ENCODE results near the gene PACRG. TPM values are rescaled to one million over a fixed set of nuclear protein-coding genes. Genes with fewer than 3 reads are reported as not detected.

Gene PACRG
- polyA plus RNA-seq, 3 donors, result not detected

GRCh38 chr6:163230901-163231300, 503.1 kb downstream of the PACRG start:
- Histone ChIP-seq H3K27me3 (ENCODE audit: control insufficient read depth in 2 of 2, insufficient read depth in 2 of 2, low read length in 2 of 2) (no peaks in the 10 kb centered on the region), H3K4me2 (replicated peaks; ENCODE audit: extremely low read depth, low read length, poor library complexity, severe bottlenecking) (no peak overlapping the region), H3K79me2 (ENCODE audit: insufficient read depth, low read length) (no peaks in the 10 kb centered on the region), H3K4me1 (ENCODE audit: control insufficient read depth in 1 of 2, insufficient read depth in 2 of 2, low read length in 2 of 2) (no peaks in the 10 kb centered on the region), H3K4me3 (replicated peaks in 1 of 3; ENCODE audit: low read depth in 2 of 3, low read length in 3 of 3) (no peak overlapping the region), H3K36me3 (replicated peaks in 1 of 2; ENCODE audit: control insufficient read depth in 1 of 2, insufficient read depth in 2 of 2, low read length in 2 of 2) (no peaks in the 10 kb centered on the region), H3K27ac (ENCODE audit: low read depth in 1 of 2, low read length in 2 of 2) (no peak overlapping the region), H3K9me3 (replicated peaks in 1 of 2; ENCODE audit: control insufficient read depth in 1 of 2, insufficient read depth in 1 of 2, low read length in 2 of 2) (no peaks in the 10 kb centered on the region), H3K9ac (ENCODE audit: insufficient read depth, low read length, poor library complexity, severe bottlenecking) (no peak overlapping the region), H4K20me1 (ENCODE audit: insufficient read depth, low read length) (no peaks in the 10 kb centered on the region), H2AFZ (ENCODE audit: insufficient read depth, low read depth, low read length, poor library complexity, severe bottlenecking) (no peak overlapping the region)
- intact Hi-C loops (cut with micrococcal nuclease), result no loop called here
- Mint-ChIP-seq H3K4me1 (peaks cover 4% of the 10 kb centered on the region), H3K4me3 (no peak overlapping the region), H3K9me3 (peaks cover 0 to 2% (median 0%) of the 10 kb centered on the region in 7 donors), H3K27me3 (ENCODE audit: low read depth in 3 of 3) (peaks cover 1 to 3% (median 1%) of the 10 kb centered on the region in 3 donors), H3K36me3 (no peaks in the 10 kb centered on the region), H3K27ac (no peak overlapping the region)
- 91% methylated on average over 8 of the region's 9 CpGs for WGBS (ENCODE audit: insufficient coverage)
- TF ChIP-seq, protein P1, sequence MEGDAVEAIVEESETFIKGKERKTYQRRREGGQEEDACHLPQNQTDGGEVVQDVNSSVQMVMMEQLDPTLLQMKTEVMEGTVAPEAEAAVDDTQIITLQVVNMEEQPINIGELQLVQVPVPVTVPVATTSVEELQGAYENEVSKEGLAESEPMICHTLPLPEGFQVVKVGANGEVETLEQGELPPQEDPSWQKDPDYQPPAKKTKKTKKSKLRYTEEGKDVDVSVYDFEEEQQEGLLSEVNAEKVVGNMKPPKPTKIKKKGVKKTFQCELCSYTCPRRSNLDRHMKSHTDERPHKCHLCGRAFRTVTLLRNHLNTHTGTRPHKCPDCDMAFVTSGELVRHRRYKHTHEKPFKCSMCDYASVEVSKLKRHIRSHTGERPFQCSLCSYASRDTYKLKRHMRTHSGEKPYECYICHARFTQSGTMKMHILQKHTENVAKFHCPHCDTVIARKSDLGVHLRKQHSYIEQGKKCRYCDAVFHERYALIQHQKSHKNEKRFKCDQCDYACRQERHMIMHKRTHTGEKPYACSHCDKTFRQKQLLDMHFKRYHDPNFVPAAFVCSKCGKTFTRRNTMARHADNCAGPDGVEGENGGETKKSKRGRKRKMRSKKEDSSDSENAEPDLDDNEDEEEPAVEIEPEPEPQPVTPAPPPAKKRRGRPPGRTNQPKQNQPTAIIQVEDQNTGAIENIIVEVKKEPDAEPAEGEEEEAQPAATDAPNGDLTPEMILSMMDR (IDR thresholded peaks at IDR 0.05), result no peak
- no peak for DNase-seq

DNA sequence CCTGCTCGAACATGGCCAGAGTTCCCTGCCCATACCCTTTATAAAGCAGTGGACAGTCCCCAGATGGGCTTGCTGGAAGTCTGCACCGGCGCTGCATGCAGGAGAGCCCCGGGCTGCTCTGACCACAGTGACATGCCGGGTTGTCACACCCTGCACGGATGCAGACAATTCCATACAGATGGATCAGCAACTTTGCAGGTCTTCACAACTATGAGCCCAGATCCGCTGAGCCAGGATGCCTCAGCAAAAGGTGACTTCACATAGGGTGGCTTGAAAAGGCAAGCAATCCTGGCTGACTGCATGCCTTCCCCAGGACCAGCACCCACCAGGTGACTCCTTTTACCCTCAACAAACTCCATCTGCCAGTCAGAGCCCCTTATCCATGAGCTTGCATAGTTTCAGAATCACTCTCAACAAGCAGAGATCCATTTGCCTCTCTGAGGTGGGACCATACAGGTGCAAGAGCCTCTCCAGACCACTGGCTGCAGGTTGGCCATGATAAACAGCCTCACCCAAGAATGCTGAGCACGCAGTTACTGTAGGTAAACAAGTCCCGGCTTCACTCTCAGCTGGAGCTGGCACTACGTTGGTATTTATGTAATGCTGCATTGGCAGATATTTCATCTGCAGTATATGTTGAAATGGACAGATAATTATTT, 503.7 kb downstream of the PACRG start:
- Histone ChIP-seq H3K4me3 (replicated peaks in 1 of 3; ENCODE audit: low read depth in 2 of 3, low read length in 3 of 3) (no peak overlapping the region), H2AFZ (ENCODE audit: insufficient read depth, low read depth, low read length, poor library complexity, severe bottlenecking) (no peak overlapping the region), H3K79me2 (ENCODE audit: insufficient read depth, low read length) (no peaks in the 10 kb centered on the region), H3K4me2 (replicated peaks; ENCODE audit: extremely low read depth, low read length, poor library complexity, severe bottlenecking) (no peak overlapping the region), H3K27me3 (ENCODE audit: control insufficient read depth in 2 of 2, insufficient read depth in 2 of 2, low read length in 2 of 2) (no peaks in the 10 kb centered on the region), H3K27ac (ENCODE audit: low read depth in 1 of 2, low read length in 2 of 2) (no peak overlapping the region), H3K9me3 (replicated peaks in 1 of 2; ENCODE audit: control insufficient read depth in 1 of 2, insufficient read depth in 1 of 2, low read length in 2 of 2) (no peaks in the 10 kb centered on the region), H3K4me1 (ENCODE audit: control insufficient read depth in 1 of 2, insufficient read depth in 2 of 2, low read length in 2 of 2) (no peaks in the 10 kb centered on the region), H3K9ac (ENCODE audit: insufficient read depth, low read length, poor library complexity, severe bottlenecking) (no peak overlapping the region), H4K20me1 (ENCODE audit: insufficient read depth, low read length) (no peaks in the 10 kb centered on the region), H3K36me3 (replicated peaks in 1 of 2; ENCODE audit: control insufficient read depth in 1 of 2, insufficient read depth in 2 of 2, low read length in 2 of 2) (no peaks in the 10 kb centered on the region)
- WGBS (ENCODE audit: insufficient coverage), result 95% methylated on average over 6 of the region's 10 CpGs
- Mint-ChIP-seq H3K36me3 (no peaks in the 10 kb centered on the region), H3K4me1 (peaks cover 4% of the 10 kb centered on the region), H3K9me3 (peaks cover 0 to 2% (median 0%) of the 10 kb centered on the region in 7 donors), H3K27ac (no peak overlapping the region), H3K4me3 (no peak overlapping the region), H3K27me3 (ENCODE audit: low read depth in 3 of 3) (peaks cover 1 to 2% (median 1%) of the 10 kb centered on the region in 3 donors)
- intact Hi-C loops (cut with micrococcal nuclease), result no loop called here
- TF ChIP-seq, protein P1 (IDR thresholded peaks at IDR 0.05), result no peak
- DNase-seq, result no peak
